Testis (tissue), 2 donors: ENCODE results near the gene SLC9A8.

Experiments
- POLR2A ChIP-seq: fragments of 450-650 bp; IDR thresholded peaks from one replicate; pipeline ENCODE4 v1.6.1; 2017; ENCODE audit warnings: antibody characterized with exemption, mild to moderate bottlenecking, moderate library complexity
- TF ChIP-seq, protein P1 (sequence below), 3 experiments: fragments of 450-650 bp in 2 of 3; fragments of 200-600 bp in 1 of 3; sonication (generic) in 1 of 3; IDR thresholded peaks; one replicate each; pipeline ENCODE4 v1.5.1; 2016 to 2019; ENCODE audit warnings: antibody characterized with exemption in 3 of 3, mild to moderate bottlenecking in 2 of 3, moderate library complexity in 1 of 3

DNA sequence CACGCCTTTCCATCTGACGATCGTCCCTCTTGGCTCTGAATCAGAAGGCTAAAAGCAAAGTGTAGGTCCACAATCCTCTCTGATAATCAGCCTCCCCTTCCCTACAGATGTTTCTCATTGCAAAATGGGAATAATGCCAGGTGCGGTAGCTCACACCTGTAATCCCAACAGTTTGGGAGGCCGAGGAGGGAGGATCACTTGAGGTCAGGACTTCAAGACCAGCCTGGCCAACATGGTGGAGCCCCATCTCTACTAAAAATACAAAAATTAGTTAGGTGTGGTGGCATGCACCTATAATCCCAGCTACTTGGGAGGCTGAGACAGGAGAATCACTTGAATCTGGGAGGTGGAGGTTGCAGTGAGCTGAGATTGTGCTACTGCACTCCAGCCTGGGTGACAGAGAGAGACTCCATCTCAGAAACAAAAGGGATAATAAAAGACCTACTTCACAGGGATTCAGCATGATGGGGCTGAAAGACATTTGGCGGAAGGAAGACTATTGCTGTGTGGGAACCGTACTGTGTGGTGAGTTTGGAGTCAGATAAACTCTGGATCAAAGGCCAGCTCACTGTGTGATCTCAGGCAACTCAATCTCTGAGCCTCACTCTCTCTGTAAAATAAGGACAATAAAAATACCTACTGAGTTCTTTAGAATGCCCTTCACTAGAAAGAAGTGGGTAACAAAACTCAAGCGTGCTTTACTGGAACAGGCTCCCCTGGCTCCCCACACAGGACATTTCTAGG is 15.9 kb upstream of the SLC9A8 start:
- TF ChIP-seq, protein P1, sequence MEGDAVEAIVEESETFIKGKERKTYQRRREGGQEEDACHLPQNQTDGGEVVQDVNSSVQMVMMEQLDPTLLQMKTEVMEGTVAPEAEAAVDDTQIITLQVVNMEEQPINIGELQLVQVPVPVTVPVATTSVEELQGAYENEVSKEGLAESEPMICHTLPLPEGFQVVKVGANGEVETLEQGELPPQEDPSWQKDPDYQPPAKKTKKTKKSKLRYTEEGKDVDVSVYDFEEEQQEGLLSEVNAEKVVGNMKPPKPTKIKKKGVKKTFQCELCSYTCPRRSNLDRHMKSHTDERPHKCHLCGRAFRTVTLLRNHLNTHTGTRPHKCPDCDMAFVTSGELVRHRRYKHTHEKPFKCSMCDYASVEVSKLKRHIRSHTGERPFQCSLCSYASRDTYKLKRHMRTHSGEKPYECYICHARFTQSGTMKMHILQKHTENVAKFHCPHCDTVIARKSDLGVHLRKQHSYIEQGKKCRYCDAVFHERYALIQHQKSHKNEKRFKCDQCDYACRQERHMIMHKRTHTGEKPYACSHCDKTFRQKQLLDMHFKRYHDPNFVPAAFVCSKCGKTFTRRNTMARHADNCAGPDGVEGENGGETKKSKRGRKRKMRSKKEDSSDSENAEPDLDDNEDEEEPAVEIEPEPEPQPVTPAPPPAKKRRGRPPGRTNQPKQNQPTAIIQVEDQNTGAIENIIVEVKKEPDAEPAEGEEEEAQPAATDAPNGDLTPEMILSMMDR (IDR thresholded peaks at IDR 0.05): no peak
- no peak for TF ChIP-seq POLR2A
